GM12878 (cell line): ENCODE measurements around the gene HNRNPM. TPM values are rescaled to one million over a fixed set of nuclear protein-coding genes. Genes with fewer than 3 reads are reported as not detected.
A peak's percentile ranks its signal among the peaks of the same experiment; 100 is the strongest.

Experiments
- FOS ChIP-seq: IDR thresholded peaks from 3 replicates; pipeline ENCODE4 v1.6.1; 2011; ENCODE audit warnings: borderline replicate concordance; ENCODE audit not compliant: insufficient read length; ENCODE audit errors: extremely low read depth
- FOXK2 ChIP-seq: fragments of 450-650 bp; IDR thresholded peaks from 2 replicates; pipeline ENCODE4 v1.6.1; 2017; ENCODE audit warnings: mild to moderate bottlenecking, moderate library complexity
- GATAD2B ChIP-seq: fragments of 450-650 bp; conservative IDR thresholded peaks from 2 replicates; pipeline ENCODE4 v1.6.1; 2017; ENCODE audit warnings: low read depth, mild to moderate bottlenecking, moderate library complexity
- HDAC6 ChIP-seq: fragments of 200-600 bp; sonication (generic); IDR thresholded peaks from one replicate; pipeline ENCODE4 v1.8.0; 2017; ENCODE audit warnings: antibody characterized with exemption; ENCODE audit not compliant: unreplicated experiment
- IKZF1 ChIP-seq: fragments of 450-650 bp; conservative IDR thresholded peaks from 2 replicates; pipeline ENCODE4 v1.6.1; 2017; ENCODE audit warnings: antibody characterized with exemption, mild to moderate bottlenecking
- KAT2A ChIP-seq: conservative IDR thresholded peaks from 2 replicates; pipeline ENCODE4 v1.6.1; 2011; ENCODE audit warnings: low read depth, low read length; ENCODE audit not compliant: control insufficient read depth
- MYB ChIP-seq: fragments of 150-350 bp; IDR thresholded peaks from 2 replicates; pipeline ENCODE4 v1.6.1; 2014; ENCODE audit warnings: mild to moderate bottlenecking, low read depth, low read length, borderline replicate concordance
- NBN ChIP-seq: fragments of 450-650 bp; IDR thresholded peaks from 2 replicates; pipeline ENCODE4 v1.6.1; 2016
- POLR2AphosphoS5 ChIP-seq: IDR thresholded peaks from 2 replicates; pipeline ENCODE4 v1.6.1; 2011; ENCODE audit warnings: mild to moderate bottlenecking, low read length, inconsistent platforms
- RAD21 ChIP-seq: IDR thresholded peaks from 2 replicates; pipeline ENCODE4 v1.6.1; 2011; ENCODE audit warnings: mild to moderate bottlenecking, low read depth, low read length, moderate library complexity; ENCODE audit not compliant: insufficient read depth
- RELA ChIP-seq: fragments of 450-650 bp; IDR thresholded peaks from 2 replicates; pipeline ENCODE4 v1.8.0; 2014; ENCODE audit warnings: borderline replicate concordance; ENCODE audit not compliant: partially characterized antibody
- TAF1 ChIP-seq: IDR thresholded peaks from 2 replicates; pipeline ENCODE4 v1.6.1; 2011; ENCODE audit warnings: mild to moderate bottlenecking, low read depth, low read length, borderline replicate concordance
- WRNIP1 ChIP-seq: IDR thresholded peaks from 2 replicates; pipeline ENCODE4 v1.6.1; 2011; ENCODE audit warnings: low read depth, low read length, improper control_type of control experiment, borderline replicate concordance
- YBX1 ChIP-seq: fragments of 450-650 bp; IDR thresholded peaks from 2 replicates; pipeline ENCODE4 v1.6.1; 2016; ENCODE audit warnings: antibody characterized with exemption
- polyA plus RNA-seq, 11 experiments: library from polyadenylated mRNA; depleted of rRNA in 4 of 11; unstranded in 6 of 11; stranded (reverse) in 5 of 11; fragments of >200 nt; fragmentation: Nextera tagmentation in 4 of 11; fragmentation: Illumina TruSeq in 1 of 11; extraction: Ambion mirVana in 4 of 11; extraction: Trizol in 1 of 11; gene quantifications; 1 replicate in 1 of 11; 2 replicates in 10 of 11; pipeline versions ENCODE4 v1.2.1 to v1.2.3, GENCODE V29; 2011 to 2016; ENCODE audit warnings: inconsistent platforms in 2 of 11, missing spikeins in 2 of 11, low read depth in 1 of 11
- total RNA-seq, 4 experiments: library from RNA; depleted of rRNA in 3 of 4; stranded (reverse); fragments of >200 nt in 3 of 4; fragmentation: Illumina TruSeq in 1 of 4; extraction: Trizol in 1 of 4; gene quantifications; 2 replicates each; pipeline versions ENCODE4 v1.2.1 to v1.2.3, GENCODE V29; 2013 to 2021
- TF ChIP-seq, protein P1 (sequence below): fragments of 450-650 bp; IDR thresholded peaks from 2 replicates; pipeline ENCODE4 v1.6.1; 2018; ENCODE audit warnings: mild to moderate bottlenecking, low read depth, moderate library complexity; ENCODE audit not compliant: partially characterized antibody
- TF ChIP-seq, protein P2 (sequence below): fragments of 450-650 bp; formaldehyde crosslinking; IDR thresholded peaks from 2 replicates; pipeline ENCODE4 v1.4.0; 2020; ENCODE audit warnings: mild to moderate bottlenecking, moderate library complexity
- TF ChIP-seq, protein P3 (sequence below): IDR thresholded peaks from 2 replicates; pipeline ENCODE4 v1.6.1; 2011; ENCODE audit warnings: low read depth, mild to moderate bottlenecking, low read length, moderate library complexity, borderline replicate concordance; ENCODE audit errors: extremely low read depth
- TF ChIP-seq, protein P4 (sequence below): fragments of 450-650 bp; IDR thresholded peaks from 2 replicates; pipeline ENCODE4 v1.6.1; 2017; ENCODE audit warnings: low read depth, mild to moderate bottlenecking, moderate library complexity
- TF ChIP-seq, protein P5 (sequence below): IDR thresholded peaks from 2 replicates; pipeline ENCODE4 v1.6.1; 2011; ENCODE audit warnings: borderline replicate concordance, low read depth, mild to moderate bottlenecking, moderate library complexity, low read length; ENCODE audit not compliant: insufficient read depth, poor library complexity, severe bottlenecking

The HNRNPM gene
- total and polyA plus RNA-seq, 10 of the 15 experiments (the other 5 are each of a cell fraction or from before 2014, with no cell fraction given) = 14.3 to 415 (median 198) TPM

DNA sequence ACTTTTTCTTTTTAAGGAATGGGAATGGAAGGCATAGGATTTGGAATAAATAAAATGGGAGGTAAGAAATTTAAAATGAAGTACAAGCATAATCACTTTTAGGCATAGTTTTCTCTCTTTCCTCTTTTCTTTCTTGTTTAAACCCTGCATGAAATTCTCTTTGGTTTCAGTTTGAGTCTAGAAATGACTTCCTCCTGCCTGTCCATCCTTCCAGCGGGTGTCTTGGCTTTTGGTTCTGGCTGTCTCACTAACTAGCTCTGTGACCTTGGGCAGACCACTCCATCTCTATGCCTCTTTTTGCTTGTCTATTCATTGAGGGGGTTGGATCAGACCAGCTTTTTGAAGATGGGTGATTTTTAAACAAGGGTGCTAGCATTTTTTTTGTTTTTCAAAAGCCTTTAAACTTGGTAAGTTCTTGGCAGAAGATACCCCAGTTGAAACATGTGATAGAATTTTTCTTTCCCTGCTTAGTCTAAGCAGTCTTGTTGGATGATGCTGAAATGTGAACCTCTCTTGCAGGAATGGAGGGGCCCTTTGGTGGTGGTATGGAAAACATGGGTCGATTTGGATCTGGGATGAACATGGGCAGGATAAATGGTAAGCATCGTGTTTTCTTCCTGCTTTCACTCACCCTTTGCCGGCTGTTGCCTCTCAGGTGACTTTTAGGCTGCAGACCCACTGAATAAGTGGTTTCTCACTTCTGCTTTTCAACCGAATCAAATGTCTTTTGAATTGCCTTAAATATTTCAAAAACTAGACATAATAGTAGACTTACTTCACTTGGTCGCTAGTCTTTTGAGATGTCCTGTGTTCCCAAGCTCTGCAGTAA is 29.1 kb downstream of the HNRNPM start (continued):
- TF ChIP-seq NBN (peak; percentile 36; the same call in 1 of the 2 replicates), HDAC6 (no peak), POLR2AphosphoS5 (0 out of 2 replicates have a peak, but pooled peaks have one; percentile 27), FOXK2 (no peak), MYB (no peak), YBX1 (no peak), GATAD2B (no peak), TAF1 (no peak), IKZF1 (peak; percentile 71), RAD21 (no peak), KAT2A (no peak), RELA (no peak), FOS (no peak), WRNIP1 (no peak)
- TF ChIP-seq, protein P1, sequence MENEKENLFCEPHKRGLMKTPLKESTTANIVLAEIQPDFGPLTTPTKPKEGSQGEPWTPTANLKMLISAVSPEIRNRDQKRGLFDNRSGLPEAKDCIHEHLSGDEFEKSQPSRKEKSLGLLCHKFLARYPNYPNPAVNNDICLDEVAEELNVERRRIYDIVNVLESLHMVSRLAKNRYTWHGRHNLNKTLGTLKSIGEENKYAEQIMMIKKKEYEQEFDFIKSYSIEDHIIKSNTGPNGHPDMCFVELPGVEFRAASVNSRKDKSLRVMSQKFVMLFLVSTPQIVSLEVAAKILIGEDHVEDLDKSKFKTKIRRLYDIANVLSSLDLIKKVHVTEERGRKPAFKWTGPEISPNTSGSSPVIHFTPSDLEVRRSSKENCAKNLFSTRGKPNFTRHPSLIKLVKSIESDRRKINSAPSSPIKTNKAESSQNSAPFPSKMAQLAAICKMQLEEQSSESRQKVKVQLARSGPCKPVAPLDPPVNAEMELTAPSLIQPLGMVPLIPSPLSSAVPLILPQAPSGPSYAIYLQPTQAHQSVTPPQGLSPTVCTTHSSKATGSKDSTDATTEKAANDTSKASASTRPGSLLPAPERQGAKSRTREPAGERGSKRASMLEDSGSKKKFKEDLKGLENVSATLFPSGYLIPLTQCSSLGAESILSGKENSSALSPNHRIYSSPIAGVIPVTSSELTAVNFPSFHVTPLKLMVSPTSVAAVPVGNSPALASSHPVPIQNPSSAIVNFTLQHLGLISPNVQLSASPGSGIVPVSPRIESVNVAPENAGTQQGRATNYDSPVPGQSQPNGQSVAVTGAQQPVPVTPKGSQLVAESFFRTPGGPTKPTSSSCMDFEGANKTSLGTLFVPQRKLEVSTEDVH = no peak
- TF ChIP-seq, protein P2, sequence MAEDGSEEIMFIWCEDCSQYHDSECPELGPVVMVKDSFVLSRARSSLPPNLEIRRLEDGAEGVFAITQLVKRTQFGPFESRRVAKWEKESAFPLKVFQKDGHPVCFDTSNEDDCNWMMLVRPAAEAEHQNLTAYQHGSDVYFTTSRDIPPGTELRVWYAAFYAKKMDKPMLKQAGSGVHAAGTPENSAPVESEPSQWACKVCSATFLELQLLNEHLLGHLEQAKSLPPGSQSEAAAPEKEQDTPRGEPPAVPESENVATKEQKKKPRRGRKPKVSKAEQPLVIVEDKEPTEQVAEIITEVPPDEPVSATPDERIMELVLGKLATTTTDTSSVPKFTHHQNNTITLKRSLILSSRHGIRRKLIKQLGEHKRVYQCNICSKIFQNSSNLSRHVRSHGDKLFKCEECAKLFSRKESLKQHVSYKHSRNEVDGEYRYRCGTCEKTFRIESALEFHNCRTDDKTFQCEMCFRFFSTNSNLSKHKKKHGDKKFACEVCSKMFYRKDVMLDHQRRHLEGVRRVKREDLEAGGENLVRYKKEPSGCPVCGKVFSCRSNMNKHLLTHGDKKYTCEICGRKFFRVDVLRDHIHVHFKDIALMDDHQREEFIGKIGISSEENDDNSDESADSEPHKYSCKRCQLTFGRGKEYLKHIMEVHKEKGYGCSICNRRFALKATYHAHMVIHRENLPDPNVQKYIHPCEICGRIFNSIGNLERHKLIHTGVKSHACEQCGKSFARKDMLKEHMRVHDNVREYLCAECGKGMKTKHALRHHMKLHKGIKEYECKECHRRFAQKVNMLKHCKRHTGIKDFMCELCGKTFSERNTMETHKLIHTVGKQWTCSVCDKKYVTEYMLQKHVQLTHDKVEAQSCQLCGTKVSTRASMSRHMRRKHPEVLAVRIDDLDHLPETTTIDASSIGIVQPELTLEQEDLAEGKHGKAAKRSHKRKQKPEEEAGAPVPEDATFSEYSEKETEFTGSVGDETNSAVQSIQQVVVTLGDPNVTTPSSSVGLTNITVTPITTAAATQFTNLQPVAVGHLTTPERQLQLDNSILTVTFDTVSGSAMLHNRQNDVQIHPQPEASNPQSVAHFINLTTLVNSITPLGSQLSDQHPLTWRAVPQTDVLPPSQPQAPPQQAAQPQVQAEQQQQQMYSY (CRISPR knock-in tag) = no peak
- TF ChIP-seq, protein P3, sequence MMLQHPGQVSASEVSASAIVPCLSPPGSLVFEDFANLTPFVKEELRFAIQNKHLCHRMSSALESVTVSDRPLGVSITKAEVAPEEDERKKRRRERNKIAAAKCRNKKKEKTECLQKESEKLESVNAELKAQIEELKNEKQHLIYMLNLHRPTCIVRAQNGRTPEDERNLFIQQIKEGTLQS = no peak
- TF ChIP-seq, protein P4, sequence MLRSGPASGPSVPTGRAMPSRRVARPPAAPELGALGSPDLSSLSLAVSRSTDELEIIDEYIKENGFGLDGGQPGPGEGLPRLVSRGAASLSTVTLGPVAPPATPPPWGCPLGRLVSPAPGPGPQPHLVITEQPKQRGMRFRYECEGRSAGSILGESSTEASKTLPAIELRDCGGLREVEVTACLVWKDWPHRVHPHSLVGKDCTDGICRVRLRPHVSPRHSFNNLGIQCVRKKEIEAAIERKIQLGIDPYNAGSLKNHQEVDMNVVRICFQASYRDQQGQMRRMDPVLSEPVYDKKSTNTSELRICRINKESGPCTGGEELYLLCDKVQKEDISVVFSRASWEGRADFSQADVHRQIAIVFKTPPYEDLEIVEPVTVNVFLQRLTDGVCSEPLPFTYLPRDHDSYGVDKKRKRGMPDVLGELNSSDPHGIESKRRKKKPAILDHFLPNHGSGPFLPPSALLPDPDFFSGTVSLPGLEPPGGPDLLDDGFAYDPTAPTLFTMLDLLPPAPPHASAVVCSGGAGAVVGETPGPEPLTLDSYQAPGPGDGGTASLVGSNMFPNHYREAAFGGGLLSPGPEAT = no peak
- TF ChIP-seq, protein P5, sequence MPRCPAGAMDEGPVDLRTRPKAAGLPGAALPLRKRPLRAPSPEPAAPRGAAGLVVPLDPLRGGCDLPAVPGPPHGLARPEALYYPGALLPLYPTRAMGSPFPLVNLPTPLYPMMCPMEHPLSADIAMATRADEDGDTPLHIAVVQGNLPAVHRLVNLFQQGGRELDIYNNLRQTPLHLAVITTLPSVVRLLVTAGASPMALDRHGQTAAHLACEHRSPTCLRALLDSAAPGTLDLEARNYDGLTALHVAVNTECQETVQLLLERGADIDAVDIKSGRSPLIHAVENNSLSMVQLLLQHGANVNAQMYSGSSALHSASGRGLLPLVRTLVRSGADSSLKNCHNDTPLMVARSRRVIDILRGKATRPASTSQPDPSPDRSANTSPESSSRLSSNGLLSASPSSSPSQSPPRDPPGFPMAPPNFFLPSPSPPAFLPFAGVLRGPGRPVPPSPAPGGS = no peak
